ENCODE measurements around the gene LYPD4.

LYPD4 gene, protein sequence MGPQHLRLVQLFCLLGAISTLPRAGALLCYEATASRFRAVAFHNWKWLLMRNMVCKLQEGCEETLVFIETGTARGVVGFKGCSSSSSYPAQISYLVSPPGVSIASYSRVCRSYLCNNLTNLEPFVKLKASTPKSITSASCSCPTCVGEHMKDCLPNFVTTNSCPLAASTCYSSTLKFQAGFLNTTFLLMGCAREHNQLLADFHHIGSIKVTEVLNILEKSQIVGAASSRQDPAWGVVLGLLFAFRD

DNA sequence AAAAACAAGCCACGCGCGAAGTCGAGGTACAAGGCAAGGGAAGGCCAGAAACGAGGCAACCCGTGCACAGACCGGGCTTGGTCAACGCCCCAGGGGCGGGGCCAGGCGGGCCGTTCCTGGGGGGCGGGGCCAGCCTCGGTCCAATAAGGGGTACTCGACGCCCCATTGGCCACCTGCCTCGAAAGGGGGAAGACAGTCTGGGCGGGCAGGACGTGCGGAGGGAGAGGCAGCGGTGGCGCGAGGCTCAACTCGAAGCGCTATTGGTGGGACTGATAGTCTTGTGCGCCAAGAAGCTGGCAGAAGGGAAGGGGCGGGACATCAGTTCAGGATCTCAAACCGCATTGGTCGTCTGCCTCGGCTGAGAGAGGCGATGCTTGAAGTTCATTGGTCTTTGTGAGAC lies at the start of gene LYPD4:
TSS of gene LYPD4 (minus strand) at position 83 of the 400 bp plus-strand sequence. CDS start 5,398 bp downstream, outside the sequence.
- DNase-seq (ENCODE audit: extremely low spot score): no peak
- ChIA-PET POLR2A (no interaction called here), CTCF (no interaction called here)
- TF ChIP-seq FOXA1 (IDR thresholded peaks at IDR 0.05) (no peak), ELF4 (IDR thresholded peaks at IDR 0.05) (no peak), ZNF384 (IDR thresholded peaks at IDR 0.05) (no peak), SP1 (IDR thresholded peaks at IDR 0.05) (no peak), TARDBP (IDR thresholded peaks at IDR 0.05) (no peak), L3MBTL2 (conservative IDR thresholded peaks at IDR 0.05) (peak; percentile 54), CTBP1 (IDR thresholded peaks at IDR 0.05; ENCODE audit: borderline replicate concordance) (no peak)
- TF ChIP-seq, protein P1, sequence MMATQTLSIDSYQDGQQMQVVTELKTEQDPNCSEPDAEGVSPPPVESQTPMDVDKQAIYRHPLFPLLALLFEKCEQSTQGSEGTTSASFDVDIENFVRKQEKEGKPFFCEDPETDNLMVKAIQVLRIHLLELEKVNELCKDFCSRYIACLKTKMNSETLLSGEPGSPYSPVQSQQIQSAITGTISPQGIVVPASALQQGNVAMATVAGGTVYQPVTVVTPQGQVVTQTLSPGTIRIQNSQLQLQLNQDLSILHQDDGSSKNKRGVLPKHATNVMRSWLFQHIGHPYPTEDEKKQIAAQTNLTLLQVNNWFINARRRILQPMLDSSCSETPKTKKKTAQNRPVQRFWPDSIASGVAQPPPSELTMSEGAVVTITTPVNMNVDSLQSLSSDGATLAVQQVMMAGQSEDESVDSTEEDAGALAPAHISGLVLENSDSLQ (IDR thresholded peaks at IDR 0.05): no peak

DNA sequence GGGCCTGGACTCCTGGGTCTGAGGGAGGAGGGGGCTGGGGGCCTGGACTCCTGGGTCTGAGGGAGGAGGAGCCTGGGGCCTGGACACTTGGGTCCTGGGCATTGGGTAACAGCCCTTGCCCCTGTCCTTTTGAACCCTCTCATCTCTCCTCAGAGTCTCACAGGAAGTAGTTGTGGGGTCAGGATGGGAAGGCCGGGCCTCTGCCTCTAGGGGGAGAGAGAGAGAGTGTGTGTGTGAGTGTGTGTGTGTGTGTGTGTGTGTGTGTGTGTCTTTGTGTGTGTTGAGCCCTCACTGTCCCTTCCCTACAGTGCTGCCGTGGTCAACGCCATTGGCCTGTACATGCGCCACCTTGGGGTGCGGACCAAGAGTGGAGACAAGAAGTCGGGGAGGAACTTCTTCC lies 49.4 kb upstream of the LYPD4 start:
- peak; percentile 42 for DNase-seq (ENCODE audit: extremely low spot score)
- ChIA-PET CTCF (no interaction called here), POLR2A (no interaction called here)
- TF ChIP-seq LEF1 (IDR thresholded peaks at IDR 0.05; ENCODE audit: borderline replicate concordance) (no peak), ZNF384 (IDR thresholded peaks at IDR 0.05) (no peak), HDGF (IDR thresholded peaks at IDR 0.05; ENCODE audit: borderline replicate concordance) (no peak), ELF4 (IDR thresholded peaks at IDR 0.05) (no peak), FOXM1 (IDR thresholded peaks at IDR 0.05; ENCODE audit: borderline replicate concordance) (no peak), L3MBTL2 (conservative IDR thresholded peaks at IDR 0.05) (no peak), FOXA1 (IDR thresholded peaks at IDR 0.05) (no peak), SUZ12 (IDR thresholded peaks at IDR 0.05) (no peak), TARDBP (IDR thresholded peaks at IDR 0.05) (no peak), BHLHE40 (IDR thresholded peaks at IDR 0.05; ENCODE audit: borderline replicate concordance) (no peak), FOXK2 (IDR thresholded peaks at IDR 0.05) (no peak), ARNT (IDR thresholded peaks at IDR 0.05) (no peak)
- TF ChIP-seq, protein P1 (IDR thresholded peaks at IDR 0.05): no peak

DNA sequence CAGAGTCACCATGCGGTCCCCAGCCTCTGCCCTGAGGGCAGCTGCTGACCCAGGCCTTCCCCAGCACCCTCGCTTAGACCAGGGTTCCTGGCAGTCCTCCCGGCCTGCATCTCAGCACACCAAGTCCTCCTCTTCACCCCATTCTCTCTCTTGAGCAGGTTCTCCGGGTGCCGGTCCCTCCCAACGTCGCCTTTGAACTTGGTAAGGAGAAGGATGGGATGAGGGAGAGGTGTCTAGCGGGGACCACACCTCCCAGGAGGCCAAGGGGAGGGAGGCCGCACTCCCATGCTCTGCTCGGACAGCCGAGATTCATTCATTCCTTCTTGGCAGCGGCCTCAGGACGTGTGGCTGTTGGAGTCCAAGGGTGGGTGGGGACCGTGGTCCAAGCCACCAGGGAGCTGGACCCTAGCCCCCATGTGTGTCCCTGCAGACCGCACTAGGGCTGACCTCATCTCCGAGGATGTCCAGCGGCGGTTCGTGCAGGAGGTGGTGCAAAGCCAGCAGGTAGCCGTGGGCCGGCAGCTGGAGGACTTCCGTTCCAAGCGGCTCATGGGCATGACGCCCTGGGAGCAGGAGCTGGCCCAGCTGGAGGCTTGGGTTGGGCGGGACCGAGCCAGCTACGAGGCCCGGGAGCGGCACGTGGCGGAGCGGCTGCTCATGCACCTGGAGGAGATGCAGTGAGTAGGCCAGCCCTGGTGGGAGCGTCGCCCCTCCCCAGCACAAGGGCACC lies 47.9 kb upstream of the LYPD4 start:
- DNase-seq (ENCODE audit: extremely low spot score): no peak
- ChIA-PET CTCF (no interaction called here), POLR2A (interaction anchor here (1.1 to 1.2 kb wide), 2 partner anchors 8 to 11 kb away, joined by 3 to 5 read pairs; no protein-coding TSS in a partner anchor)
- TF ChIP-seq, protein P1 (IDR thresholded peaks at IDR 0.05): no peak
- TF ChIP-seq LEF1 (IDR thresholded peaks at IDR 0.05; ENCODE audit: borderline replicate concordance) (no peak), L3MBTL2 (conservative IDR thresholded peaks at IDR 0.05) (no peak), FOXA1 (IDR thresholded peaks at IDR 0.05) (no peak), CTBP1 (IDR thresholded peaks at IDR 0.05; ENCODE audit: borderline replicate concordance) (no peak), SP1 (IDR thresholded peaks at IDR 0.05) (no peak), TARDBP (IDR thresholded peaks at IDR 0.05) (no peak), ARNT (IDR thresholded peaks at IDR 0.05) (no peak), NFRKB (IDR thresholded peaks at IDR 0.05) (no peak), ZNF384 (IDR thresholded peaks at IDR 0.05) (no peak)

DNA sequence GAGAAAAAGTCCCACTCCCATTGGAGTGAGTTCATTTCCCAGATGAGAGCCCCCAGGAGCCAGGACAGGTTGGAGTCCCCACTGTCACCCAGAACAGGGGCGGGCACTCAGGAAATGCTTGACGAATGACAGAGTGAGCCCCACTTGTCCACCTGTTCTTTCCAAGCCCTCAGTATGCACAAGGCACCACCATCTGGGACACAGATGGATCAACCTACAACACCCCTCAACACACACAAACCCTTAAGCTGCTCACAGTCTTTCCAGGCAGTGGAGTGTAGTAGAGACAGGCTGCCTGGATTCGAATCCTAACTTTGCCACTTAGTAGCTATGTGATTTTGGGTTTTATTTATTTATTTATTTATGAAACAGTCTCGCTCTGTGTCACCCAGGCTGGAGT lies 46.5 kb upstream of the LYPD4 start:
- POLR2A ChIA-PET: no interaction called here
- CTCF ChIA-PET: interaction anchor here (0.6 kb wide), 2 partner anchors 20 to 529 kb away, joined by 3 to 6 read pairs; no protein-coding TSS in a partner anchor
- no peak for DNase-seq (ENCODE audit: extremely low spot score)
- TF ChIP-seq FOXA1 (IDR thresholded peaks at IDR 0.05) (no peak), LEF1 (IDR thresholded peaks at IDR 0.05; ENCODE audit: borderline replicate concordance) (no peak), SP1 (IDR thresholded peaks at IDR 0.05) (no peak), ELF4 (IDR thresholded peaks at IDR 0.05) (no peak), TARDBP (IDR thresholded peaks at IDR 0.05) (no peak), CTBP1 (IDR thresholded peaks at IDR 0.05; ENCODE audit: borderline replicate concordance) (no peak), HDGF (IDR thresholded peaks at IDR 0.05; ENCODE audit: borderline replicate concordance) (no peak), BHLHE40 (IDR thresholded peaks at IDR 0.05; ENCODE audit: borderline replicate concordance) (no peak)
- TF ChIP-seq, protein P1 (IDR thresholded peaks at IDR 0.05): no peak

DNA sequence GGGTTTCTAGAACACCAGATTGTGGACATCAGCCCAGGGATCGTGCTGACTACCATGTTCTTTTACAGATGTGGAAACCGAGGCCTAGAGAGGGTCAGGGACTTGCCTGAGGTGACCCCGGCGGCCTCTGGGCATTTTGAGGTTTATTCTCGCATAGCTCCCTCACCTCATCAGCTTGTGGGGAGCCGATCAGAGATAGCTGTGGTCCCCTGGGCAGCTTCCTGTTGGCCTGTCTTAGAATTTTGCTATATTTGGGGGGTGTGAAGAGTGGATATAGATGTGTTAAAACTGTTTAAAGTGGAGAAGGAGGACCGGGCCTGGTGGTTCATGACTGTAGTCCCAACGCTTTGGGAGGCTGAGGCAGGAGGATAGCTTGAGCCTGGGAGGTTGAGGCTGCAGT lies 45.4 kb upstream of the LYPD4 start:
- ChIA-PET CTCF (interaction anchor here (0.7 kb wide), 1 partner anchor 1698 kb away, joined by 3 read pairs; no protein-coding TSS in a partner anchor), POLR2A (no interaction called here)
- no peak for DNase-seq (ENCODE audit: extremely low spot score)
- no peak for TF ChIP-seq LEF1 (IDR thresholded peaks at IDR 0.05; ENCODE audit: borderline replicate concordance)
- no peak for TF ChIP-seq CTBP1 (IDR thresholded peaks at IDR 0.05; ENCODE audit: borderline replicate concordance)
- no peak for TF ChIP-seq ARNT (IDR thresholded peaks at IDR 0.05)

DNA sequence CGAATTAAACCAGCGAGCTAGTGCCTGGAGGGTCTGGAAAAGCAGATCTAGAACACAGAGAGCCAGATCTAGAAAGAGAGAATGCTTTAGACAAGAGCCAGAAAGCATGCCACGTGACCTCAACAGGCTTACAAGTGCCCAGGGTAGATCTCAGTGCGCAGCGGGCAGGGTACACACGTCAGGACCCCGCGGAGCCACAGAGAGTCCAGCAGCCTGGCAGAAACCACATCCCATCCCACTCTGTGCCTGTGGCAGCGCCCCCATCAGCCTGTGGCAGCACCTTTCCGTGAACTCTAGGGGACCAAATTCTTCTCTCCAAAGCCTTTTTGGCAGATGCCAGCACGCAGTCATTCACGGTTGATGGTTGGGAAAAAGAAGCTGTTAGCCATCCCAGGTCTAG lies 44.4 kb upstream of the LYPD4 start:
- TF ChIP-seq L3MBTL2 (conservative IDR thresholded peaks at IDR 0.05) (no peak), LEF1 (IDR thresholded peaks at IDR 0.05; ENCODE audit: borderline replicate concordance) (no peak), FOXM1 (IDR thresholded peaks at IDR 0.05; ENCODE audit: borderline replicate concordance) (no peak), TARDBP (IDR thresholded peaks at IDR 0.05) (no peak), ARNT (IDR thresholded peaks at IDR 0.05) (no peak), NFRKB (IDR thresholded peaks at IDR 0.05) (no peak), SUZ12 (IDR thresholded peaks at IDR 0.05) (no peak), HDGF (IDR thresholded peaks at IDR 0.05; ENCODE audit: borderline replicate concordance) (no peak)
- no peak for DNase-seq (ENCODE audit: extremely low spot score)
- ChIA-PET CTCF (no interaction called here), POLR2A (no interaction called here)
